Coronary artery (tissue), 2 donors: ENCODE data around the gene CD84.

ENCODE experiments used
- DNase-seq: peaks from one replicate; pipeline ENCODE4 v3.0.0-alpha.2; 2017; ENCODE audit warnings: low spot score
- H3K27ac ChIP-seq, 2 donors: fragments of 200-600 bp; sonication (generic); one replicate each; pipeline ENCODE4 v1.5.1; 2016 to 2019
- H3K4me3 ChIP-seq: fragments of 200-600 bp; sonication (generic); 2 replicates; pipeline ENCODE4 v1.5.1; 2016; ENCODE audit warnings: mild to moderate bottlenecking, moderate library complexity
- CTCF ChIP-seq: fragments of 200-600 bp; sonication (generic); IDR thresholded peaks from one replicate; pipeline ENCODE4 v1.5.1; 2019; ENCODE audit warnings: antibody characterized with exemption

Gene CD84

GRCh38 chr1:160624464-160624863 lies 45.2 kb upstream of the CD84 start:
- Histone ChIP-seq H3K27ac (no peak overlapping the region), H3K4me3 (no peak overlapping the region)
- no peak for TF ChIP-seq CTCF
- DNase-seq = no peak

- Histone ChIP-seq H3K27ac (no peak overlapping the region), H3K4me3 (no peak overlapping the region)
- no peak for DNase-seq
- no peak for TF ChIP-seq CTCF
These were observed 44.6 kb upstream of the CD84 start for GRCh38 chr1:160623862-160624261.

- Histone ChIP-seq H3K27ac (no peak overlapping the region), H3K4me3 (no peak overlapping the region)
- DNase-seq = no peak
- TF ChIP-seq CTCF = no peak
These were observed 43.9 kb upstream of the CD84 start for GRCh38 chr1:160623227-160623633.

- DNase-seq = no peak
- no peak for TF ChIP-seq CTCF
- Histone ChIP-seq H3K4me3 (no peak overlapping the region), H3K27ac (no peak overlapping the region)
These were observed 43.4 kb upstream of the CD84 start for GRCh38 chr1:160622501-160623226.

GRCh38 chr1:160621633-160622413 lies 42.5 kb upstream of the CD84 start:
- DNase-seq = no peak
- Histone ChIP-seq H3K27ac (no peak overlapping the region), H3K4me3 (no peak overlapping the region)
- no peak for TF ChIP-seq CTCF

GRCh38 chr1:160620942-160621632 lies 41.8 kb upstream of the CD84 start:
- TF ChIP-seq CTCF = no peak
- Histone ChIP-seq H3K4me3 (no peak overlapping the region), H3K27ac (no peak overlapping the region)
- no peak for DNase-seq
